Stimulated activated CD4-positive, alpha-beta T cell treated with anti-CD3 and anti-CD28 coated beads, TNF-alpha, amount 100 ng/mL, for 24 hours (primary cell): ENCODE results near the gene SEC24B.

Experiments
- DNase-seq, 3 experiments: peaks; one replicate each; pipeline ENCODE4 v3.0.0-alpha.2; 2020; ENCODE audit warnings: low read depth in 3 of 3

Gene SEC24B

DNA sequence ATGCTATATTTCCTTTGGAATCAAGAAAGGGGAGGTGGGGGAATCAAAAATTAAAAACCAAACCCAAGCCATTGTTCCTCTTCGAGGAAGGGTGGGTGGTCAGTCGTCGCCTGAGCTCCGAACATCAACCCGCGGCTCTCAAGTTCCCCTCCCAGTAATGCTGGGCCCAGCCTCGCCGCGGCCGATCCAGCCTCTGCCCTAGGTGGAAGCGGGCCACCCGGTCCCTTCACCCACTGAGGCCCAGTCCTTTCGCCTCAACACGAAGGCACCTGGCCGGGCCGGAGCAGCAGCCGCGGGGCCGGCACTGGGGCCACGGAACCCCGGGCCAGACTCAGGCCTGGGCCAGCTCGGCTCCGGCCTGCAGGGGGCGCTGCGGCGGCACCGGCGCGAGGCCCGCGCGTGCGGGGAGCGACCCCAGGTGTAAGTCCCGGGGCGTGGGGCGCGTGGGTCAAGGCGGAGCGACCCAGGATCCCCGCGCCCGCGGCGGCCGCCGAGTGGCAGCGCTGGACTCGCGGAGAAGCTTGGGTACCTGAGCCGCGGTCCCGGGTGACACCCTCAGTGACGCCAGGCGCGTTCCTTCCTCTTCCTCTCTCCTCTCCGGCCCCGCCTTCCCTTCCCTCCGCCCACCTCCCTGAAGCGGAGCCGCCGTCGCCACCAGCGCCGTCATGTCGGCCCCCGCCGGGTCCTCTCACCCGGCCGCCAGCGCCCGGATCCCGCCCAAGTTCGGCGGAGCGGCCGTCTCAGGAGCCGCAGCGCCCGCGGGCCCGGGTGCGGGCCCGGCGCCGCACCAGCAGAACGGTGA, at the start of gene SEC24B:
SEC24B (plus strand) TSS at position 611 of the 802 bp plus-strand sequence; CDS start at position 666, 55 bp downstream.
- peak; percentile 75 to 87 (median 77) for DNase-seq

DNA sequence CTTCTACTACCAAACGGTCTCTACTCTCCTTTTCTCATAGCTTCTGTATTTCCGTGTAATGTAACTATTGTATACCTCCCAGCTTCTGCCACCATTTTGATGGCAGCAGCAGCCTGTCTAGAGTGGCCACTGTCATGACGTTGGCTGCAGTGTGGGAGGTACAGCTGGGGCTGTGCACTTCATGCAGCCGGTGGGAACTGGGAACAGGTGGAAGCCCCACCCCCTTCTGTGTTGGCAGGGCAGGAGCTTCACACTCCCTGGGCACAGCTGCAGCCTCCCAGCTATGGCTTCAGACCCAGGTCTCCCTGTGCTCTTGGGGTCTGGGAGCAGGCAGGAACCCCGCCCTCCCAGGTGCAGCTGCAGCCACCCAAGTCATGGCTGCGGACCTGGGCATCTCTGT, 49.8 kb upstream of the SEC24B start:
- DNase-seq: no peak

DNA sequence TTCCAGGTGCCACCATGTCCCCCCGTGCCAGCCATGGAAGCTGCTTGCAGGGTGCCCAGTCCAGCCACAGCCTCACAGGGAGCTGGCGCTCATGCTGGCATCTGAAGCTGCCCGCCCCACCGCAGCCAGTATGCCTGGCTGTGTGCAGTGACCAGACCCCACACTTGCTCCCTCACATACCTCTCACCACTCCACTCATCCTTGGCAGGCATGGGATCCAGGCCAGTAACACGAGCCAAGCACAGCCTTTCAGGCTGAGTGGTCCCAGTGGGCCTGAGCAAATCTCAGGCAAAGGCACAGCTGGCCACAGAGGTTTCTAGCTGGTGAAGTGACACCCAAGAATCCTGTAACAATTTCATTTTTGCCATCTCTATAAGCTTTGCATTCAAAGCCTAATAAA, 48.4 kb upstream of the SEC24B start:
- no peak for DNase-seq

DNA sequence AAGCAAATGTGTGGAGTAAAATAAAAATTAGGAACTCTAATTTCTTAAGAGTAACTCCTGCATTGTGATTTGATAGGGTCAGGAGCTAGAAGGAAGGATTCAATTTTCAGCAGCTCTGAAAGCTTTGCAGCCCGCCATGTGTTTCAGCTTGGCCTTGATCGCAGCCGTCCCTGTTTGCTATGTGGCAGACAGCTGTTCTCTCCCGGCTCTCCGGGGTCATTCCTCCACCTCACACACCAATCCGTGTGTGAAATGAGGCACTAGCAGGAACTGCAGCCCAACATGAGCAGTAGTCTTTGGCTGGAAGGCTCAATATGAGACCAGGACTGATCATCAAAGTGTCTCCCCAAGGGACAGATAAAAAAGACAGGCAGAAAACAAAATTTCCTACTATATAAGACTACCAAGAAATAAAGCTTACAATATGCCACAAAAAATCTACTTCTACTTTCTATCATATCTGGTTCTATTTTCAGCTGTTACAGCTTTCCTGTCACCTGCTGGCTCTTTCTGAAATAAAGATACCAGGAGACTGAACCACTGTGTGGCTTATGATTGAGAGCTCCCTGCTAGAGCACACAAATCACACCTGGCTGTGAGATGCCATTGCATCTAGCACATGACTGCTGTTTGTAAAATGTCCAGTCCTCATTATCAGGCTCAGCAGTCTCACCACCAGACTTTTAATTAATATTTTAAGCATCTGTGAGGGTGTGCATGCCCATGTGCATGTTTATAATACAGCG, 44.1 kb upstream of the SEC24B start:
- no peak for DNase-seq

DNA sequence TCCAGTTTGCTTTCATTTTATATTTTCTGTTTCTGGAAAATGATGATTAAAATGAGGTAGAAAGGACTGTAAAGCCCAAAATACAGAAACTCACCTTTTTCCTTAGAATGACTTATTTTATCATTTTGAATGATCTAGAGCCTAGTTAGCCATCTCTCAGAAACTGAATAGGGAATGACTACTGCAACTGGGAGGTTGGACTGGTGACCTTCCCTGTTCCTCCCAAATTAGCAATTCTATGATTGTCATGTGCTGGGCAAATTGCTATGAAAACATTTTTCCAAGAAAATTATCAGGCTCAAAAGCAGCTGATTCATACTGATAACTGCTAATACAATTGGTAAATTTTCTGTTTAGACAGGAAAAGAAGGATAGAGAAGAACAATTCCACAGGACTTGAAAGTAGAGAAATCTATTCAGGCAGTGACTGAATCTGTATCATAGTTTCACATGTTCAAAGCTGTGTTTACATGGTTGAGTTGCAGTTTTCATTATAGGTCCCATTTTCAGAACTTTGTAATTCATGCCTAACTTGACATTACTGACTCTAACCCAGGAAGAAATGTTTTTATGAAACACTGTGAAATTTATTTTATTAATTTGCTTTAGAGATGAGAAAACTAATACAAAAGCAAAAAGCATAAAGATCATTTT, 43.4 kb upstream of the SEC24B start:
- DNase-seq: no peak

DNA sequence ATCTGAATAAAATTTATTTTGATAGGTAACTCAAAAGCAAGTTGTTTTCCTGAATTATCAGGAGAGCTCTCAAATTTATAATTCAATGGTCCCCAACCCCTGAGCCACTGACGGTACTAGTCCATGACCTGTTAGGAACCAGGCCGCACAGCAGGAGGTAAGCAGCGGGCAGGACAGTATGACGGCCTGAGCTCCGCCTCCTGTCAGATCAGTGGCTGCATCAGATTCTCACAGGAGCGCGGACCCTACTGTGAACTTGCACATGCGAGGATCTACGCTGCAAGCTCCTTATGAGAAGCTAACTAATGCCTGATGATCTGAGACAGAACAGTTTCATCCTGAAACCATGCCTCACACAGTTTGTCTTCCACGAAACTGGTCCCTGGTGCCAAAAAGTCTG, 37.9 kb upstream of the SEC24B start:
- DNase-seq: no peak

DNA sequence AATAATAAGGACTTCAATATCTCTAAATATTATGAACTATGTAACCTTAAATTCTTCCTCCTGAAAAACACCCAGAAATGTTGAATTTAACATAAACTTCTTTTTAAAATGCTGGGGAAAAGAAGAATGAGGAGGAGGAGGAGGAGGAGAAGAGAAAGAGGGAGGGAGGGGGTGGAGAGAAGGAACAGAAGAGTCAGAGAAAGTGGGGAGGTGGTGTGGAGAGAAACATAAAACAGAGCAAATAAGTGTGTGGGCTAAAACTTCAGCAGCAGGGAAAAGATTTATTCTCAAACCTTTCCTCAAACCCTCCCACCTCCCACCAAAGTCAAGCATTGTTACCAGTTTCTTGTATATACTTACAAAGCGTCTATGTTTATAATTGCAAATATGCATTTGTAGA, 34.7 kb upstream of the SEC24B start:
- DNase-seq: no peak

- no peak for DNase-seq
These were observed 27.2 kb upstream of the SEC24B start for GRCh38 chr4:109406337-109406931.

GRCh38 chr4:109407027-109407737, 26.4 kb upstream of the SEC24B start:
- no peak for DNase-seq

- DNase-seq: no peak
These were observed 24.9 kb upstream of the SEC24B start for GRCh38 chr4:109408711-109409110.

GRCh38 chr4:109410226-109410625, 23.4 kb upstream of the SEC24B start:
- DNase-seq: no peak

- DNase-seq: no peak
These were observed 22.8 kb upstream of the SEC24B start for GRCh38 chr4:109410776-109411175.

- no peak for DNase-seq
These were observed 21.7 kb upstream of the SEC24B start for GRCh38 chr4:109411964-109412363.

GRCh38 chr4:109412776-109413175, 20.8 kb upstream of the SEC24B start:
- DNase-seq: no peak

DNA sequence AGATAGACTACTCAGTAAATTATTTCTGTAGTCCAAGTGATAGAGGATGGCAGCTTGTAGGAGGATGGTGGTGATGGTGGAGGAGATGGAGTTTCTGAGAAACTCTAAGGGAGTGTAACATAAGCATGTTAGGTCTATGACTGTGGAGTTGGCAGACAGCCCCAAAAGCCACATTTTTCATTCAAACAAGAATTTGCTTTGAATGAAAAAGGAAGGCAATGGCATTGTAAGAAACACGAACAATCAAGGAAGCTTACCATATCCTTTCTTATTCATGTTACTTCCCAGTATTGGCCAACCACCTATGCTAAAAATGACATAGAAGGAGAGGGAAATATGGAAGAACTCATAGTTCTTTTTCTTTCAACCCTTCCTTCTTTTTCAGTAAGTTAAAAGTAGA, 18.7 kb upstream of the SEC24B start:
- no peak for DNase-seq

DNA sequence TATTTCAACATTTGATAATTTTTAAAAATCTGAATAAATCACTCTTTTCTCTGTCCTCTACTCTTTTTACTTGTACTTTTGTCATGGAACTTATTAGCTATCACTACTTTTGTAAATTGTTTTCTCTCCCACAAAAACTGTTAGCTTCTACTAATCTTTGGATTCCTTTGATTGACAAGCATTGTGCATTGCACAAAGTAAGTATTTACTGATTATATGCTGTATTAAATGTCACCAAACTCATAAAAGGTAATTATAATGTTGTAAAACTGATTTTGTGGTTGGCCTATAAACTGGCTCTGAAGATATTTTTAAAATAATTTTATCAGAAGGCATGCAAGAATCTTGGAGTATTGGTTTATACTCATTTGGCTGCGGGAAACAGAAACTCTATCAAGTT, 15.0 kb upstream of the SEC24B start:
- no peak for DNase-seq

DNA sequence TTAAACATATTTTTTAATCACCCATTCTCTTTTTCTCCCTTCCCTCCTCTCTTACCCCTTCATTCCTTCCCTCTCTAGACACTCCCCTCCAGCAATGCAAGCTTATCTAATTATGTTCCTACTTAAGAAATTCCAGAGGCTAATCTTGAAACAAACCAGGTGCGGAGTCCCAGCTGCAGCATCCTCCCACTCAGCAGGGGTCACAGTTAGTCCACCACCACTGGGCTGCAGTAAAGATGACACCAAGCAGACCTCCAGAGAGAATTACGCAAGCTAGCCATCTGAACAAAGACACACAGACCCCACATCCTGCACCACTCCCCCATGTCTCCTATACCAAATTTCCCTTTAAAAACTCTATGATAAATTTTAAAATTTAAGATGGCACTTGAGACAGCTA, 13.9 kb upstream of the SEC24B start:
- DNase-seq: no peak

- DNase-seq: no peak
These were observed 9.3 kb upstream of the SEC24B start for GRCh38 chr4:109424093-109424841.

DNA sequence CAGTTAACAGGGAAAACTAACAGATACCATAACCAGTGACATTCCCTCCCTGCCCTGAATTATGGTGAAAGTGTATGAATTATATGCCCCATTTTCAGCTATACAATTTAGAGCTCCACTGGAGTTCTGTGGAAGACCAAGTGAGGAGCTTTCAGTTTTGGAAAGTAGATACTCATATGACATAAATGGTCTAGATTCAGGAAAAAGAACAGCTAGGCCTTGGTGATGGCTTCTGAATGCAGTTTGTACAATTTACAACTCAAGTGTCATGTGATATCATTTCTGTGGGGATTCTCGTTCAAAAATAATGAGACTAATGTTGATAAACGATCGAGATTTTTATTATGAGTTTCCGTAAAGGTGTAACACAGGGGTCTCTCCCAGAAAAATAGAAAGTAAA, 8.2 kb upstream of the SEC24B start:
- no peak for DNase-seq

GRCh38 chr4:109429545-109429944, 4.1 kb upstream of the SEC24B start:
- no peak for DNase-seq

GRCh38 chr4:109432203-109432602, 1.4 kb upstream of the SEC24B start:
- DNase-seq: no peak
